Mesenchymal stem cell (in vitro differentiated cells and primary cell): Measurements from ENCODE around the gene ZNF846.

Experiments used
- DNase-seq: peaks from one replicate; pipeline ENCODE4 v3.0.0-alpha.2; 2013
- H2AFZ ChIP-seq: one replicate; pipeline ENCODE4 v1.6.1; 2013; ENCODE audit warnings: low read depth, mild to moderate bottlenecking, control low read depth, inconsistent platforms, low read length, moderate library complexity
- H2AK5ac ChIP-seq: 2 replicates; pipeline ENCODE4 v1.6.1; 2013; ENCODE audit warnings: low read length, moderate library complexity, mild to moderate bottlenecking, inconsistent platforms; ENCODE audit not compliant: severe bottlenecking
- H2BK120ac ChIP-seq: one replicate; pipeline ENCODE4 v1.6.1; 2013; ENCODE audit warnings: low read depth, mild to moderate bottlenecking, inconsistent platforms, low read length, moderate library complexity
- H2BK12ac ChIP-seq, 2 experiments: one replicate each; pipeline ENCODE4 v1.6.1; 2013; ENCODE audit warnings: inconsistent platforms in 2 of 2, low read length in 2 of 2, mild to moderate bottlenecking in 2 of 2, moderate library complexity in 2 of 2, control low read depth in 1 of 2
- H2BK15ac ChIP-seq: one replicate; pipeline ENCODE4 v1.6.1; 2013; ENCODE audit warnings: mild to moderate bottlenecking, low read depth, inconsistent platforms; ENCODE audit not compliant: poor library complexity, severe bottlenecking
- H2BK5ac ChIP-seq: 2 replicates; pipeline ENCODE4 v1.6.1; 2013; ENCODE audit warnings: low read depth, mild to moderate bottlenecking, low read length, control low read depth, inconsistent platforms; ENCODE audit not compliant: poor library complexity, severe bottlenecking
- H3K14ac ChIP-seq, 2 experiments: one replicate each; pipeline ENCODE4 v1.6.1; 2013; ENCODE audit warnings: inconsistent platforms in 2 of 2, low read length in 2 of 2, control low read depth in 1 of 2, mild to moderate bottlenecking in 1 of 2, moderate library complexity in 1 of 2
- H3K18ac ChIP-seq, 2 experiments: one replicate each; pipeline ENCODE4 v1.6.1; 2013; ENCODE audit warnings: inconsistent platforms in 2 of 2, low read length in 2 of 2, control low read depth in 1 of 2, low read depth in 1 of 2, mild to moderate bottlenecking in 1 of 2
- H3K23ac ChIP-seq, 2 experiments: one replicate each; pipeline ENCODE4 v1.6.1; 2013; ENCODE audit warnings: inconsistent platforms in 2 of 2, low read length in 2 of 2, mild to moderate bottlenecking in 2 of 2, moderate library complexity in 2 of 2, control low read depth in 1 of 2
- H3K27ac ChIP-seq: 2 replicates; pipeline ENCODE4 v1.5.1; 2013; ENCODE audit warnings: mild to moderate bottlenecking, moderate library complexity, low read length, control low read depth, inconsistent platforms; ENCODE audit not compliant: poor library complexity, severe bottlenecking
- H3K27me3 ChIP-seq, 2 experiments: 2 replicates each; pipeline versions ENCODE4 v1.6.1 to v1.7.0; 2013; ENCODE audit warnings: low read length in 2 of 2, mild to moderate bottlenecking in 2 of 2, moderate library complexity in 2 of 2, control low read depth in 1 of 2, inconsistent platforms in 1 of 2; ENCODE audit not compliant: control insufficient read depth in 1 of 2, insufficient read depth in 1 of 2
- H3K36me3 ChIP-seq, 2 experiments: 2 replicates each; pipeline versions ENCODE4 v1.6.1 to v1.7.0; 2013; ENCODE audit warnings: low read length in 2 of 2, control low read depth in 1 of 2, inconsistent platforms in 1 of 2, low read depth in 1 of 2, mild to moderate bottlenecking in 1 of 2; ENCODE audit not compliant: insufficient read depth in 2 of 2, control insufficient read depth in 1 of 2
- H3K4ac ChIP-seq, 2 experiments: one replicate each; pipeline ENCODE4 v1.6.1; 2013; ENCODE audit warnings: inconsistent platforms in 2 of 2, low read length in 2 of 2, mild to moderate bottlenecking in 2 of 2, moderate library complexity in 2 of 2, control low read depth in 1 of 2, low read depth in 1 of 2
- H3K4me1 ChIP-seq: 2 replicates; pipeline ENCODE4 v1.6.1; 2013; ENCODE audit warnings: low read depth, low read length, control low read depth; ENCODE audit not compliant: control insufficient read depth, insufficient read depth
- H3K4me2 ChIP-seq: 2 replicates; pipeline ENCODE4 v1.6.1; 2013; ENCODE audit warnings: low read length, mild to moderate bottlenecking, inconsistent platforms; ENCODE audit not compliant: poor library complexity, severe bottlenecking
- H3K4me3 ChIP-seq, 2 experiments: 2 replicates each; pipeline versions ENCODE4 v1.5.1 to v1.7.0; 2013; ENCODE audit warnings: low read length in 2 of 2, mild to moderate bottlenecking in 2 of 2, control low read depth in 1 of 2, low read depth in 1 of 2; ENCODE audit not compliant: insufficient read depth in 1 of 2
- H3K79me1 ChIP-seq: replicated peaks from 2 replicates; pipeline ENCODE4 v1.6.1; 2013; ENCODE audit warnings: mild to moderate bottlenecking, control low read depth, low read length, inconsistent platforms; ENCODE audit not compliant: poor library complexity, severe bottlenecking
- H3K9ac ChIP-seq: 2 replicates; pipeline ENCODE4 v1.7.0; 2013; ENCODE audit warnings: mild to moderate bottlenecking, low read length, moderate library complexity
- H3K9me3 ChIP-seq: 2 replicates; pipeline ENCODE4 v1.7.0; 2013; ENCODE audit warnings: mild to moderate bottlenecking, low read length; ENCODE audit not compliant: control insufficient read depth
- H4K8ac ChIP-seq: one replicate; pipeline ENCODE4 v1.6.1; 2013; ENCODE audit warnings: inconsistent platforms, mild to moderate bottlenecking, low read length, moderate library complexity
- H4K91ac ChIP-seq: one replicate; pipeline ENCODE4 v1.6.1; 2013; ENCODE audit warnings: mild to moderate bottlenecking, low read length, inconsistent platforms
- WGBS: methylation state at CpG from one replicate; pipeline ENCODE4 v1.1.7; 2013; ENCODE audit warnings: mixed read lengths; 5-methylcytosine and 5-hydroxymethylcytosine counted together

The ZNF846 gene

DNA sequence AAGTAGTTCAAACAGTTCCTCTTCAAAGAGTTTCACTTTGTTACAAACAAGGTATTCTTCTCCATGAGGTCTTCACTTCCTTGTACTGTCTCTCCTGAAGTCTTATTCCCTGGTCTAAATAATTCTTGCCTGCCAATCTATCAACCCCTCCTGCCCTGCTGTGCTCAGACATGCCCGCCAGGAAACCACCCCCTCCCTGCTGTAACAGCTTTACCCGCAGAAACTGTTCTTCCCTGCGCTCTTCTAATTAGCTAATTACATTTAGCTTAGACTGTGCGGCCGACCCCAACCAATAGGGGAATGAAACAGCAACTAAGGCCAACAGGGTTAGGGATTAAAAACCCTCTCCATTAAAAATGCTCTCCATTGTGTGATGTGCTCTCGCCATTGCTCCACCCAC is 46.7 kb downstream of the ZNF846 start:
- H2AK5ac ChIP-seq = no peak overlapping the region
- H2BK5ac ChIP-seq = no peak overlapping the region
- DNase-seq = no peak
- no peak overlapping the region for H3K4ac ChIP-seq
- H3K23ac ChIP-seq = no peak overlapping the region
- no peak overlapping the region for H4K8ac ChIP-seq
- H3K4me2 ChIP-seq = no peak overlapping the region
- H3K9ac ChIP-seq = no peak overlapping the region
- no peak overlapping the region for H4K91ac ChIP-seq
- H2BK15ac ChIP-seq = no peak overlapping the region
- 72% methylated on average over 6 of the region's 6 CpGs for WGBS
- H3K79me1 ChIP-seq = no peaks in the 10 kb centered on the region
- no peak overlapping the region for H2AFZ ChIP-seq
- H3K27ac ChIP-seq = no peak overlapping the region
- H3K4me1 ChIP-seq = no peaks in the 10 kb centered on the region
- H2BK120ac ChIP-seq = no peak overlapping the region
- peaks cover 37% of the 10 kb centered on the region for H3K9me3 ChIP-seq
- no peak overlapping the region for H3K14ac ChIP-seq
- H3K4me3 ChIP-seq = no peak overlapping the region
- no peaks in the 10 kb centered on the region for H3K36me3 ChIP-seq
- no peak overlapping the region for H3K18ac ChIP-seq
- H3K27me3 ChIP-seq = no peaks in the 10 kb centered on the region
- H2BK12ac ChIP-seq = no peak overlapping the region

DNA sequence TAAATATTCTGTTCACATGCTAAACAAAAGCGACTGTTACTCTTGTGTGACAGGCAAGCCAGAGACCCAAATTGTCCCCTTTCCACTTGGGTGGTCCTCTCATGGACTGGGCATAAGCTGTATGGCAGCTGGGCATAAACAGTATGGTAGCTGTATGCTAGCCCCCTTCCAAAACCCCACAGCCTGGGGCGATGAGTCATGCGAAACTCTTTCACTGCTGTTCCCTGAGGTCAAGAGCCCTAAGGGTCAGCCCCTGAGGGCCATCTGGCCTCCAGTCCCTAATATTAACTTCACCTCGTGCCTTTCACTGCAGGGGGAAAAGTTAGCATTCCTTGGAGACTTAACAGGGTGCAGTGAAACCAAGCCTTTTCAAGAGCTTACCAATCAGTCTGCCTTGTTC is 48.0 kb downstream of the ZNF846 start:
- no peak for DNase-seq
- Histone ChIP-seq H3K23ac (no peak overlapping the region), H3K9me3 (peaks cover 35% of the 10 kb centered on the region), H4K8ac (no peak overlapping the region), H2BK5ac (no peak overlapping the region), H3K4me1 (no peaks in the 10 kb centered on the region), H2BK12ac (no peak overlapping the region), H2AFZ (no peak overlapping the region), H3K14ac (no peak overlapping the region), H3K27ac (no peak overlapping the region), H3K79me1 (no peaks in the 10 kb centered on the region), H3K18ac (no peak overlapping the region), H3K9ac (no peak overlapping the region), H3K4ac (no peak overlapping the region), H2BK15ac (no peak overlapping the region), H3K27me3 (no peaks in the 10 kb centered on the region), H3K36me3 (no peaks in the 10 kb centered on the region), H3K4me2 (no peak overlapping the region), H4K91ac (no peak overlapping the region), H3K4me3 (no peak overlapping the region), H2BK120ac (no peak overlapping the region), H2AK5ac (no peak overlapping the region)
- 45% methylated on average over 4 of the region's 4 CpGs for WGBS

DNA sequence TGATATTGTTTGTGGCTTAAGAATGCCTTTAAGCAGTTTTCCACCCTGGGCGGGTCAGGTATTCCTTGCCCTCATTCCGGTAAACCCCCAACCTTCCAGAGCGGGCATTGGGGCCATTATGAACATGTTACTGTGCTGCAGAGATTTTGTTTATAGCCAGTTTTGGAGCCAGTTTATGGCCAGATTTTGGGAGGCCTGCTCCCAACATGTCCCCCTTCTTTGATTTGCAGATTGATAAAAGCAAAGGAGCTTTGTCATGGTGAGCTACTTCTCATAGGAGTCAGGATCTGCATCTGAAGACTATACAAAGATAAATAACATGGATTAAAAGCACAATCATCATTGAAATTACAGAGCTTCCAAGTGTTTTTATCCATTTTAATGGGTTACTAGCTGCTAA is 56.7 kb downstream of the ZNF846 start:
- H4K8ac ChIP-seq = no peak overlapping the region
- no peak overlapping the region for H2AFZ ChIP-seq
- no peak overlapping the region for H2AK5ac ChIP-seq
- H3K4me3 ChIP-seq = no peak overlapping the region
- H2BK120ac ChIP-seq = no peak overlapping the region
- no peaks in the 10 kb centered on the region for H3K27me3 ChIP-seq
- H4K91ac ChIP-seq = no peak overlapping the region
- H3K9me3 ChIP-seq = peaks cover 40% of the 10 kb centered on the region
- no peak for DNase-seq
- no peaks in the 10 kb centered on the region for H3K4me1 ChIP-seq
- no peak overlapping the region for H3K14ac ChIP-seq
- no peak overlapping the region for H2BK15ac ChIP-seq
- no peak overlapping the region for H2BK5ac ChIP-seq
- no peak overlapping the region for H3K27ac ChIP-seq
- no peak overlapping the region for H3K4me2 ChIP-seq
- no peak overlapping the region for H3K9ac ChIP-seq
- H2BK12ac ChIP-seq = no peak overlapping the region
- H3K4ac ChIP-seq = no peak overlapping the region
- H3K18ac ChIP-seq = no peak overlapping the region
- 100% methylated on average over 3 of the region's 3 CpGs for WGBS
- H3K79me1 ChIP-seq = no peaks in the 10 kb centered on the region
- no peaks in the 10 kb centered on the region for H3K36me3 ChIP-seq
- no peak overlapping the region for H3K23ac ChIP-seq

- H2BK15ac ChIP-seq = no peak overlapping the region
- H3K79me1 ChIP-seq = no peaks in the 10 kb centered on the region
- no peak overlapping the region for H2AK5ac ChIP-seq
- H3K18ac ChIP-seq = no peak overlapping the region
- H3K4me1 ChIP-seq = no peaks in the 10 kb centered on the region
- no peak for DNase-seq
- H4K91ac ChIP-seq = no peak overlapping the region
- 38% methylated on average over 1 of the region's 1 CpG for WGBS
- no peak overlapping the region for H3K23ac ChIP-seq
- H3K4me2 ChIP-seq = no peak overlapping the region
- H3K27me3 ChIP-seq = no peaks in the 10 kb centered on the region
- no peak overlapping the region for H3K9ac ChIP-seq
- H2AFZ ChIP-seq = no peak overlapping the region
- no peak overlapping the region for H4K8ac ChIP-seq
- no peak overlapping the region for H3K14ac ChIP-seq
- no peak overlapping the region for H3K4ac ChIP-seq
- H2BK120ac ChIP-seq = no peak overlapping the region
- no peak overlapping the region for H2BK12ac ChIP-seq
- H3K36me3 ChIP-seq = no peaks in the 10 kb centered on the region
- H3K4me3 ChIP-seq = no peak overlapping the region
- no peak overlapping the region for H3K27ac ChIP-seq
- peaks cover 40% of the 10 kb centered on the region for H3K9me3 ChIP-seq
- no peak overlapping the region for H2BK5ac ChIP-seq
These were observed 59.2 kb downstream of the ZNF846 start for GRCh38 chr19:9709305-9709704.
